Stimulated activated CD4-positive, alpha-beta T cell treated with anti-CD3 and anti-CD28 coated beads, TNF-alpha, amount 100 ng/mL, for 24 hours (primary cell): ENCODE data around the gene SAFB.

Experiments used
- DNase-seq, 3 experiments: peaks; one replicate each; pipeline ENCODE4 v3.0.0-alpha.2; 2020; ENCODE audit warnings: low read depth in 3 of 3

Gene SAFB

GRCh38 chr19:5622465-5623396 is at the start of gene SAFB, which contains the start of gene SAFB2:
SAFB (plus strand) TSS chr19:5623083; CDS start chr19:5623206, 123 bp downstream.
SAFB2 (minus strand) TSS chr19:5622776; CDS start chr19:5622715, 61 bp downstream.
- peak; percentile 98 to 99 (median 99) for DNase-seq

GRCh38 chr19:5575590-5575989 is 47.3 kb upstream of the SAFB start:
- DNase-seq, result no peak

GRCh38 chr19:5578097-5578846 is 44.6 kb upstream of the SAFB start:
- peak; percentile 33 to 62 (median 55) for DNase-seq

- DNase-seq, result no peak
Observed at GRCh38 chr19:5579286-5579685, 43.6 kb upstream of the SAFB start.

GRCh38 chr19:5579697-5580096 is 43.2 kb upstream of the SAFB start:
- no peak for DNase-seq

GRCh38 chr19:5580161-5580571 is 42.7 kb upstream of the SAFB start:
- no peak for DNase-seq

- DNase-seq, result peak in 2 of 3 experiments; percentile 16 to 43
Observed at GRCh38 chr19:5585461-5586299, 37.2 kb upstream of the SAFB start.

GRCh38 chr19:5586300-5587070 is 36.4 kb upstream of the SAFB start:
- DNase-seq, result no peak

GRCh38 chr19:5587071-5587455 is 35.8 kb upstream of the SAFB start:
- DNase-seq, result no peak

- no peak for DNase-seq
Observed at GRCh38 chr19:5587661-5588060, 35.2 kb upstream of the SAFB start.

- no peak for DNase-seq
Observed at GRCh38 chr19:5588441-5588840, 34.4 kb upstream of the SAFB start.

- DNase-seq, result no peak
Observed at GRCh38 chr19:5588906-5589676, 33.8 kb upstream of the SAFB start.

GRCh38 chr19:5590151-5590864 is 32.6 kb upstream of the SAFB start:
- DNase-seq, result no peak

- no peak for DNase-seq
Observed at GRCh38 chr19:5590865-5591154, 32.1 kb upstream of the SAFB start.

- DNase-seq, result no peak
Observed at GRCh38 chr19:5591476-5591875, 31.4 kb upstream of the SAFB start.

GRCh38 chr19:5592531-5593342 is 30.1 kb upstream of the SAFB start:
- DNase-seq, result no peak

GRCh38 chr19:5593343-5594255 is 29.3 kb upstream of the SAFB start:
- DNase-seq, result no peak

GRCh38 chr19:5594521-5594950 is 28.3 kb upstream of the SAFB start:
- no peak for DNase-seq
